WTC11 (cell line): ENCODE data around the gene HVCN1. TPM values are rescaled to one million over a fixed set of nuclear protein-coding genes. Genes with fewer than 3 reads are reported as not detected.
"Not testable (repeated sequence)": the region's sequence is repeated elsewhere in the genome, so short reads cannot be mapped to it uniquely, and the experiment has no call there.

ENCODE experiments used
- ATAC-seq: fragments of 200-7000 bp; cut with Tn5 transposase; 2 replicates; pipeline ENCODE4 v1.10.0; 2021; ENCODE audit warnings: mild to moderate bottlenecking, moderate library complexity
- CTCF ChIA-PET: fragments of 300-600 bp; sonication (Branson Sonifier 250); formaldehyde crosslinking; loops from one replicate; lab custom pipeline; 2021; ENCODE audit warnings: antibody characterized with exemption; lab: Charles Lee
- POLR2A ChIA-PET: fragments of 350-600 bp; sonication (Branson Sonifier 250); formaldehyde crosslinking; loops from one replicate; lab custom pipeline; 2021; ENCODE audit warnings: antibody characterized with exemption; lab: Charles Lee
- DNase-seq: peaks from one replicate; pipeline ENCODE4 v3.0.0; 2021; ENCODE audit warnings: low spot score
- H3K27ac Mint-ChIP-seq: 2 replicates; pipeline ENCODE4 v1.8.0; 2021; ENCODE audit warnings: mixed read lengths
- H3K27me3 Mint-ChIP-seq: 2 replicates; pipeline ENCODE4 v1.8.0; 2021; ENCODE audit warnings: low read depth, mild to moderate bottlenecking, moderate library complexity, mixed read lengths
- H3K36me3 Mint-ChIP-seq: 2 replicates; pipeline ENCODE4 v1.8.0; 2021; ENCODE audit warnings: mixed read lengths
- H3K4me1 Mint-ChIP-seq: 2 replicates; pipeline ENCODE4 v1.8.0; 2022; ENCODE audit warnings: mixed read lengths
- H3K4me3 Mint-ChIP-seq: 2 replicates; pipeline ENCODE4 v1.8.0; 2021; ENCODE audit warnings: mild to moderate bottlenecking, moderate library complexity, mixed read lengths
- H3K9me3 Mint-ChIP-seq: 2 replicates; pipeline ENCODE4 v1.8.0; 2021; ENCODE audit warnings: mixed read lengths
- CREB1 ChIP-seq: sonication (generic); formaldehyde crosslinking; IDR thresholded peaks from 2 replicates; pipeline ENCODE4 v1.8.0; 2023; ENCODE audit warnings: mild to moderate bottlenecking, missing genetic modification reagents
- ETV6 ChIP-seq: sonication (generic); formaldehyde crosslinking; IDR thresholded peaks from 2 replicates; pipeline ENCODE4 v1.8.1; 2022; ENCODE audit warnings: mild to moderate bottlenecking, missing genetic modification reagents
- FOXK1 ChIP-seq: sonication (generic); formaldehyde crosslinking; IDR thresholded peaks from 2 replicates; pipeline ENCODE4 v1.8.0; 2022; ENCODE audit warnings: mild to moderate bottlenecking, moderate library complexity, missing genetic modification reagents
- GRHL2 ChIP-seq: fragments of 250-450 bp; sonication (Bioruptor Pico); IDR thresholded peaks from 2 replicates; pipeline ENCODE4 v1.8.0; 2022; ENCODE audit warnings: mild to moderate bottlenecking, moderate library complexity; ENCODE audit not compliant: insufficient replicate concordance, severe bottlenecking
- JAZF1 ChIP-seq: fragments of 250-450 bp; sonication (Bioruptor Pico); IDR thresholded peaks from 2 replicates; pipeline ENCODE4 v1.9.0; 2021; ENCODE audit warnings: moderate library complexity, mild to moderate bottlenecking, inconsistent platforms
- KAT7 ChIP-seq: sonication (generic); formaldehyde crosslinking; IDR thresholded peaks from 2 replicates; pipeline ENCODE4 v1.8.1; 2023; ENCODE audit warnings: missing genetic modification reagents, mild to moderate bottlenecking, borderline replicate concordance
- NFE2L1 ChIP-seq: sonication (generic); formaldehyde crosslinking; IDR thresholded peaks from 2 replicates; pipeline ENCODE4 v1.8.1; 2023; ENCODE audit warnings: missing genetic modification reagents
- NFYB ChIP-seq: sonication (generic); formaldehyde crosslinking; conservative IDR thresholded peaks from 2 replicates; pipeline ENCODE4 v1.8.0; 2022; ENCODE audit warnings: low read depth, missing genetic modification reagents
- TEAD1 ChIP-seq: sonication (generic); formaldehyde crosslinking; IDR thresholded peaks from 2 replicates; pipeline ENCODE4 v1.8.0; 2022; ENCODE audit warnings: mild to moderate bottlenecking, missing genetic modification reagents
- ZNF423 ChIP-seq: fragments of 250-450 bp; sonication (Bioruptor Pico); IDR thresholded peaks from 2 replicates; pipeline ENCODE4 v2.1.2; 2022; ENCODE audit warnings: mild to moderate bottlenecking, moderate library complexity
- total RNA-seq: library from RNA; stranded (reverse); gene quantifications from 3 replicates; pipeline ENCODE4 v1.2.3, GENCODE V29; 2021
- TF ChIP-seq, protein P1 (sequence below): fragments of 250-450 bp; sonication (Bioruptor Pico); IDR thresholded peaks from 2 replicates; pipeline ENCODE4 v2.1.2; 2022; ENCODE audit warnings: mild to moderate bottlenecking, moderate library complexity
- TF ChIP-seq, protein P2 (sequence below): sonication (generic); formaldehyde crosslinking; IDR thresholded peaks from 2 replicates; pipeline ENCODE4 v1.8.1; 2022; ENCODE audit warnings: low read depth, missing genetic modification reagents, borderline replicate concordance
- TF ChIP-seq, protein P3 (sequence below): fragments of 250-450 bp; sonication (Bioruptor Pico); IDR thresholded peaks from 2 replicates; pipeline ENCODE4 v1.9.0; 2021; ENCODE audit warnings: mild to moderate bottlenecking
- TF ChIP-seq, protein P4 (sequence below): sonication (generic); formaldehyde crosslinking; IDR thresholded peaks from 2 replicates; pipeline ENCODE4 v1.8.0; 2023; ENCODE audit warnings: missing genetic modification reagents
- TF ChIP-seq, protein P5 (sequence below): sonication (generic); formaldehyde crosslinking; IDR thresholded peaks from 2 replicates; pipeline ENCODE4 v1.8.1; 2022; ENCODE audit warnings: mild to moderate bottlenecking, missing genetic modification reagents, moderate library complexity, borderline replicate concordance
- TF ChIP-seq, protein P6 (sequence below): sonication (generic); formaldehyde crosslinking; IDR thresholded peaks from 2 replicates; pipeline ENCODE4 v1.8.1; 2023; ENCODE audit warnings: mild to moderate bottlenecking, missing genetic modification reagents
- TF ChIP-seq, protein P7 (sequence below): sonication (generic); formaldehyde crosslinking; conservative IDR thresholded peaks from 2 replicates; pipeline ENCODE4 v1.8.1; 2022; ENCODE audit warnings: mild to moderate bottlenecking, missing genetic modification reagents
- TF ChIP-seq, protein P8 (sequence below): sonication (generic); formaldehyde crosslinking; IDR thresholded peaks from 2 replicates; pipeline ENCODE4 v1.8.0; 2022; ENCODE audit warnings: missing genetic modification reagents

The HVCN1 gene
- total RNA-seq, 1 experiment from 2014 or later: 5.7 TPM

DNA sequence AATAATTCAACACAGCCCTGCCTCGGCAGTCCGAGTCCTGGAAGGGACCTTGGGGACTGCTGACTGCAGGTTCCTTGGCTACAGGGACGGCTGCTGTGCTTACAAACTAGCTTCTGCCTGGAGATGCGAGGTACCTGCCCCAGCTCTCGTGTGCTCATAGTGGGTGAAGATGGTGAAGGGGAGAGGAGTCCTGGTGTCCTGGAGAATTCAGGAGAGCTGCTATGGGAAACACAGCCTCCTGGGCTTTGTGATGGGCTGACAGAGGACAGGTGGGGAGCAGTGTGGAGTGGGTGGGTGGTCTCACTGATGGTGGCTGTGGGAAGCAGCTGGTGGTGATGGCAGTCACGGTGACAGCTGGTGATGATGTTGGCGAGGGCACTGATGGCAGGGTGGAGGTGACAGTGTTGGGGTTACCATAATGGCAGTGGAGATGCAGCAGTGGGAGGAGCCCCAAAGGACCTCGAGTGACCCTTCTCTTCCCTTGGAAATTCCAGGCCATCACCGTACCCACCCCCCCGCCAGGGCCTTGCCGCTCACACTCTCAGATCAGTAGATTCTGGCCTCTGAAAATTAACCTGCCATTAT, 32.8 kb downstream of the HVCN1 start (continued):
- TF ChIP-seq, protein P1, sequence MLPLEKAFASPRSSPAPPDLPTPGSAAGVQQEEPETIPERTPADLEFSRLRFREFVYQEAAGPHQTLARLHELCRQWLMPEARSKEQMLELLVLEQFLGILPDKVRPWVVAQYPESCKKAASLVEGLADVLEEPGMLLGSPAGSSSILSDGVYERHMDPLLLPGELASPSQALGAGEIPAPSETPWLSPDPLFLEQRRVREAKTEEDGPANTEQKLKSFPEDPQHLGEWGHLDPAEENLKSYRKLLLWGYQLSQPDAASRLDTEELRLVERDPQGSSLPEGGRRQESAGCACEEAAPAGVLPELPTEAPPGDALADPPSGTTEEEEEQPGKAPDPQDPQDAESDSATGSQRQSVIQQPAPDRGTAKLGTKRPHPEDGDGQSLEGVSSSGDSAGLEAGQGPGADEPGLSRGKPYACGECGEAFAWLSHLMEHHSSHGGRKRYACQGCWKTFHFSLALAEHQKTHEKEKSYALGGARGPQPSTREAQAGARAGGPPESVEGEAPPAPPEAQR (CRISPR knock-in tag): no peak

DNA sequence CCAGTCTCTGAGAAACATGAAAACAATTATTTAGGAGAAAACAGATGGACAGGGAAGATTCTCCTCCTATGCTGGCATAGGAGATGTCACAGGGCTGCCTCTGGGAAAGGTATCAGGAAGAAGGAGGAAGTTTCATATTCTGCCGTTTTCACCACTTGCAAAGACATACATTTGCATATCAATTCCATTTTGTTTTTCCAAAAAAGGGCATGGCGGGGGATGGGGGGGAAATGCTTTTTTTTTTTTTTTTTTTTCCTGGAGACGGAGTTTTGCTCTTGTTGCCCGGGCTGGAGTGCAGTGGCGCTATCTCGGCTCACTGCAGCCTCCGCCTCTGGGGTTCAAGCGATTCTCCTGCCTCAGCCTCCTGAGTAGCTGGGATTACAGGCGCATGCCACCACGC, 34.7 kb downstream of the HVCN1 start:
- CTCF ChIA-PET: not testable (repeated sequence)
- peak overlapping the region; percentile 7; the same call in 1 of the 2 replicates for H3K27ac Mint-ChIP-seq

DNA sequence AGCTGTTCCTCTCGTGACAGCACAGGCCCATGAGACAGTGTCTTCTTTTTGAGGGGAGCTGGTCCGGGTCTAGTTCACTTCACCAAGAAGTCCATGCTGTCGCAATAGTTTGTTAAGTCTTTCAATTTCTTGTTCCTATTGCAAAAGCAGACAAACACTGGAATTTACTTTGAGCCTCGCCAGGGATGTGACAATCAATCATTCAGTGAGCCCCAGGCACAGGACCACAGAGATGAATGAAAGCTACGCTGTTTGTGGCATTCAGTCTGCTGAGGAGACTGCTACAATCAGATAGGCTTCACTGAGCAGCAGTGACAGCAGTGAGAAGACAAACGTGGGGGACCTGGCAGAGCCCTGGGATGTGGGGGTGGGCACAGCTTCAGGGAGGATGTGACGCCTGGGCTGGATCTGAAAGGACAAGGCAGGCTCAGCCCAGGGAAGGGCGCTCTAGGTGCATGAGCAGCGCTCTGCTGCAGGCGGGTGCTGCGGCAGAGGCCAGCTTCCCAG, 39.5 kb downstream of the HVCN1 start:
- ATAC-seq: peak; percentile 57
- H3K4me1 Mint-ChIP-seq: peaks cover 7% of the 10 kb centered on the region
- POLR2A ChIA-PET: interaction anchor here (0.9 kb wide), 1 partner anchor 11 kb away, joined by 3 read pairs; no protein-coding TSS in a partner anchor
- CTCF ChIA-PET: interaction anchor here (0.9 to 1.5 kb wide), 2 partner anchors 50 to 55 kb away, joined by 3 to 4 read pairs; no protein-coding TSS in a partner anchor
- H3K27me3 Mint-ChIP-seq: no peaks in the 10 kb centered on the region
- H3K9me3 Mint-ChIP-seq: no peaks in the 10 kb centered on the region
- H3K4me3 Mint-ChIP-seq: no peak overlapping the region
- peak overlapping the region; percentile 40; the same call in 1 of the 2 replicates for H3K27ac Mint-ChIP-seq
- TF ChIP-seq, protein P2, sequence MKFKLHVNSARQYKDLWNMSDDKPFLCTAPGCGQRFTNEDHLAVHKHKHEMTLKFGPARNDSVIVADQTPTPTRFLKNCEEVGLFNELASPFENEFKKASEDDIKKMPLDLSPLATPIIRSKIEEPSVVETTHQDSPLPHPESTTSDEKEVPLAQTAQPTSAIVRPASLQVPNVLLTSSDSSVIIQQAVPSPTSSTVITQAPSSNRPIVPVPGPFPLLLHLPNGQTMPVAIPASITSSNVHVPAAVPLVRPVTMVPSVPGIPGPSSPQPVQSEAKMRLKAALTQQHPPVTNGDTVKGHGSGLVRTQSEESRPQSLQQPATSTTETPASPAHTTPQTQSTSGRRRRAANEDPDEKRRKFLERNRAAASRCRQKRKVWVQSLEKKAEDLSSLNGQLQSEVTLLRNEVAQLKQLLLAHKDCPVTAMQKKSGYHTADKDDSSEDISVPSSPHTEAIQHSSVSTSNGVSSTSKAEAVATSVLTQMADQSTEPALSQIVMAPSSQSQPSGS: no peak
- TF ChIP-seq FOXK1: no peak
- no peak for TF ChIP-seq JAZF1
- TF ChIP-seq NFE2L1 (CRISPR knock-in tag): no peak
- TF ChIP-seq KAT7 (CRISPR knock-in tag): no peak
- no peak for TF ChIP-seq CREB1 (CRISPR knock-in tag)
- TF ChIP-seq, protein P3, sequence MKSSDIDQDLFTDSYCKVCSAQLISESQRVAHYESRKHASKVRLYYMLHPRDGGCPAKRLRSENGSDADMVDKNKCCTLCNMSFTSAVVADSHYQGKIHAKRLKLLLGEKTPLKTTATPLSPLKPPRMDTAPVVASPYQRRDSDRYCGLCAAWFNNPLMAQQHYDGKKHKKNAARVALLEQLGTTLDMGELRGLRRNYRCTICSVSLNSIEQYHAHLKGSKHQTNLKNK (CRISPR knock-in tag): no peak
- no peak for TF ChIP-seq NFYB (CRISPR knock-in tag)
- no peak for TF ChIP-seq GRHL2 (CRISPR knock-in tag)
- no peak for TF ChIP-seq TEAD1
- TF ChIP-seq, protein P4, sequence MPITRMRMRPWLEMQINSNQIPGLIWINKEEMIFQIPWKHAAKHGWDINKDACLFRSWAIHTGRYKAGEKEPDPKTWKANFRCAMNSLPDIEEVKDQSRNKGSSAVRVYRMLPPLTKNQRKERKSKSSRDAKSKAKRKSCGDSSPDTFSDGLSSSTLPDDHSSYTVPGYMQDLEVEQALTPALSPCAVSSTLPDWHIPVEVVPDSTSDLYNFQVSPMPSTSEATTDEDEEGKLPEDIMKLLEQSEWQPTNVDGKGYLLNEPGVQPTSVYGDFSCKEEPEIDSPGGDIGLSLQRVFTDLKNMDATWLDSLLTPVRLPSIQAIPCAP (CRISPR knock-in tag): no peak
- no peak for TF ChIP-seq ZNF423 (CRISPR knock-in tag)
- TF ChIP-seq, protein P5, sequence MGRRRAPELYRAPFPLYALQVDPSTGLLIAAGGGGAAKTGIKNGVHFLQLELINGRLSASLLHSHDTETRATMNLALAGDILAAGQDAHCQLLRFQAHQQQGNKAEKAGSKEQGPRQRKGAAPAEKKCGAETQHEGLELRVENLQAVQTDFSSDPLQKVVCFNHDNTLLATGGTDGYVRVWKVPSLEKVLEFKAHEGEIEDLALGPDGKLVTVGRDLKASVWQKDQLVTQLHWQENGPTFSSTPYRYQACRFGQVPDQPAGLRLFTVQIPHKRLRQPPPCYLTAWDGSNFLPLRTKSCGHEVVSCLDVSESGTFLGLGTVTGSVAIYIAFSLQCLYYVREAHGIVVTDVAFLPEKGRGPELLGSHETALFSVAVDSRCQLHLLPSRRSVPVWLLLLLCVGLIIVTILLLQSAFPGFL: no peak
- TF ChIP-seq, protein P6, sequence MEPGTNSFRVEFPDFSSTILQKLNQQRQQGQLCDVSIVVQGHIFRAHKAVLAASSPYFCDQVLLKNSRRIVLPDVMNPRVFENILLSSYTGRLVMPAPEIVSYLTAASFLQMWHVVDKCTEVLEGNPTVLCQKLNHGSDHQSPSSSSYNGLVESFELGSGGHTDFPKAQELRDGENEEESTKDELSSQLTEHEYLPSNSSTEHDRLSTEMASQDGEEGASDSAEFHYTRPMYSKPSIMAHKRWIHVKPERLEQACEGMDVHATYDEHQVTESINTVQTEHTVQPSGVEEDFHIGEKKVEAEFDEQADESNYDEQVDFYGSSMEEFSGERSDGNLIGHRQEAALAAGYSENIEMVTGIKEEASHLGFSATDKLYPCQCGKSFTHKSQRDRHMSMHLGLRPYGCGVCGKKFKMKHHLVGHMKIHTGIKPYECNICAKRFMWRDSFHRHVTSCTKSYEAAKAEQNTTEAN (CRISPR knock-in tag): no peak
- TF ChIP-seq, protein P7, sequence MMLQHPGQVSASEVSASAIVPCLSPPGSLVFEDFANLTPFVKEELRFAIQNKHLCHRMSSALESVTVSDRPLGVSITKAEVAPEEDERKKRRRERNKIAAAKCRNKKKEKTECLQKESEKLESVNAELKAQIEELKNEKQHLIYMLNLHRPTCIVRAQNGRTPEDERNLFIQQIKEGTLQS (CRISPR knock-in tag): no peak
- no peak for TF ChIP-seq ETV6 (CRISPR knock-in tag)
- TF ChIP-seq, protein P8, sequence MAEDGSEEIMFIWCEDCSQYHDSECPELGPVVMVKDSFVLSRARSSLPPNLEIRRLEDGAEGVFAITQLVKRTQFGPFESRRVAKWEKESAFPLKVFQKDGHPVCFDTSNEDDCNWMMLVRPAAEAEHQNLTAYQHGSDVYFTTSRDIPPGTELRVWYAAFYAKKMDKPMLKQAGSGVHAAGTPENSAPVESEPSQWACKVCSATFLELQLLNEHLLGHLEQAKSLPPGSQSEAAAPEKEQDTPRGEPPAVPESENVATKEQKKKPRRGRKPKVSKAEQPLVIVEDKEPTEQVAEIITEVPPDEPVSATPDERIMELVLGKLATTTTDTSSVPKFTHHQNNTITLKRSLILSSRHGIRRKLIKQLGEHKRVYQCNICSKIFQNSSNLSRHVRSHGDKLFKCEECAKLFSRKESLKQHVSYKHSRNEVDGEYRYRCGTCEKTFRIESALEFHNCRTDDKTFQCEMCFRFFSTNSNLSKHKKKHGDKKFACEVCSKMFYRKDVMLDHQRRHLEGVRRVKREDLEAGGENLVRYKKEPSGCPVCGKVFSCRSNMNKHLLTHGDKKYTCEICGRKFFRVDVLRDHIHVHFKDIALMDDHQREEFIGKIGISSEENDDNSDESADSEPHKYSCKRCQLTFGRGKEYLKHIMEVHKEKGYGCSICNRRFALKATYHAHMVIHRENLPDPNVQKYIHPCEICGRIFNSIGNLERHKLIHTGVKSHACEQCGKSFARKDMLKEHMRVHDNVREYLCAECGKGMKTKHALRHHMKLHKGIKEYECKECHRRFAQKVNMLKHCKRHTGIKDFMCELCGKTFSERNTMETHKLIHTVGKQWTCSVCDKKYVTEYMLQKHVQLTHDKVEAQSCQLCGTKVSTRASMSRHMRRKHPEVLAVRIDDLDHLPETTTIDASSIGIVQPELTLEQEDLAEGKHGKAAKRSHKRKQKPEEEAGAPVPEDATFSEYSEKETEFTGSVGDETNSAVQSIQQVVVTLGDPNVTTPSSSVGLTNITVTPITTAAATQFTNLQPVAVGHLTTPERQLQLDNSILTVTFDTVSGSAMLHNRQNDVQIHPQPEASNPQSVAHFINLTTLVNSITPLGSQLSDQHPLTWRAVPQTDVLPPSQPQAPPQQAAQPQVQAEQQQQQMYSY (CRISPR knock-in tag): no peak
- no peak for DNase-seq
- peaks cover 4% of the 10 kb centered on the region; the same call in 1 of the 2 replicates for H3K36me3 Mint-ChIP-seq

More for the DNA sequence above, 34.7 kb downstream of the HVCN1 start:
- H3K9me3 Mint-ChIP-seq, H3K27me3 Mint-ChIP-seq, ATAC-seq, DNase-seq, POLR2A ChIA-PET, H3K36me3 Mint-ChIP-seq, H3K4me3 Mint-ChIP-seq: not testable (repeated sequence)
- H3K4me1 Mint-ChIP-seq: peaks cover 13% of the 10 kb centered on the region
